GM12878 (cell line): Measurements from ENCODE around the gene ZNF491. TPM values are rescaled to one million over a fixed set of nuclear protein-coding genes. Genes with fewer than 3 reads are reported as not detected.

Experiments
- ATAC-seq: fragments of 200-7000 bp; cut with Tn5 transposase; 3 replicates; pipeline ENCODE4 v1.9.1; 2020; ENCODE audit warnings: mild to moderate bottlenecking, moderate library complexity
- BruUV-seq: library from RNA; stranded (reverse); fragments of 400-500 nt; replicated peaks from 2 replicates; lab custom pipeline; 2021; lab: Mats Ljungman, UMichigan
- CTCF ChIA-PET: fragments of 300-600 bp; sonication (Branson Sonifier 250); formaldehyde crosslinking; extraction: SDS; loops from one replicate; lab custom pipeline; 2021; ENCODE audit warnings: inconsistent platforms; lab: Yijun Ruan, JAX
- POLR2A ChIA-PET: fragments of 350-600 bp; formaldehyde crosslinking; extraction: SDS; loops from one replicate; lab custom pipeline; 2021; ENCODE audit warnings: inconsistent platforms; lab: Charles Lee
- RAD21 ChIA-PET: fragments of 300-600 bp; sonication (Branson Sonifier 250); formaldehyde crosslinking; loops from one replicate; lab custom pipeline; 2023; ENCODE audit warnings: antibody characterized with exemption; ENCODE audit not compliant: unreplicated experiment; lab: Charles Lee
- SMC1A ChIA-PET: fragments of 300-600 bp; sonication (Branson Sonifier 250); formaldehyde crosslinking; loops from one replicate; lab custom pipeline; 2023; ENCODE audit not compliant: unreplicated experiment, uncharacterized antibody; lab: Charles Lee
- DNase-seq: peaks from one replicate; pipeline ENCODE4 v3.0.0-alpha.2; 2011; ENCODE audit warnings: low read depth, low spot score
- FAIRE-seq: peaks from 3 replicates; lab custom pipeline; 2011; peaks lifted over from hg19 to GRCh38; lab: Jason Lieb, UNC
- H2AFZ ChIP-seq: 2 replicates; pipeline ENCODE4 v1.6.0; 2011; ENCODE audit warnings: low read depth, low read length, control low read depth; ENCODE audit not compliant: control insufficient read depth
- H3K27ac ChIP-seq: 2 replicates; pipeline ENCODE4 v1.5.1; 2011; ENCODE audit warnings: control low read depth; ENCODE audit not compliant: control insufficient read depth, insufficient read depth
- H3K27me3 ChIP-seq, 2 experiments: replicated peaks in 1 of 2; 2 replicates each; pipeline versions ENCODE4 v1.6.0 to v1.6.1; 2011; ENCODE audit warnings: low read length in 1 of 2; ENCODE audit not compliant: control insufficient read depth in 2 of 2, insufficient read depth in 2 of 2
- H3K36me3 ChIP-seq, 2 experiments: 2 replicates each; pipeline ENCODE4 v1.5.1; 2011; ENCODE audit warnings: low read length in 1 of 2; ENCODE audit not compliant: control insufficient read depth in 2 of 2, insufficient read depth in 2 of 2
- H3K4me1 ChIP-seq: 2 replicates; pipeline ENCODE4 v1.6.1; 2011; ENCODE audit warnings: mild to moderate bottlenecking, low read length, moderate library complexity, mixed read lengths; ENCODE audit not compliant: control insufficient read depth, insufficient read depth
- H3K4me2 ChIP-seq: 2 replicates; pipeline ENCODE4 v1.6.0; 2011; ENCODE audit warnings: control low read depth; ENCODE audit not compliant: control insufficient read depth, insufficient read depth
- H3K4me3 ChIP-seq: fragments of 200-600 bp; sonication (generic); 2 replicates; pipeline ENCODE4 v1.5.1; 2016
- H3K79me2 ChIP-seq: 2 replicates; pipeline ENCODE4 v1.6.0; 2011; ENCODE audit warnings: low read length; ENCODE audit not compliant: control insufficient read depth, insufficient read depth
- H3K9ac ChIP-seq: 2 replicates; pipeline ENCODE4 v1.8.0; 2011; ENCODE audit warnings: low read length, control low read depth, mixed read lengths; ENCODE audit not compliant: control insufficient read depth, insufficient read depth
- H3K9me3 ChIP-seq: replicated peaks from 3 replicates; pipeline ENCODE4 v1.5.1; 2011; ENCODE audit warnings: mild to moderate bottlenecking, low read length; ENCODE audit not compliant: control insufficient read depth, insufficient read depth
- H4K20me1 ChIP-seq: 2 replicates; pipeline ENCODE4 v1.6.0; 2011; ENCODE audit not compliant: control insufficient read depth, insufficient read depth
- ATF3 ChIP-seq: IDR thresholded peaks from 2 replicates; pipeline ENCODE4 v1.6.1; 2011; ENCODE audit warnings: low read depth, mild to moderate bottlenecking, low read length, moderate library complexity, borderline replicate concordance; ENCODE audit errors: extremely low read depth
- BMI1 ChIP-seq: fragments of 450-650 bp; IDR thresholded peaks from 2 replicates; pipeline ENCODE4 v1.6.1; 2016; ENCODE audit warnings: mild to moderate bottlenecking, moderate library complexity, borderline replicate concordance
- CBX5 ChIP-seq: sonication (generic); IDR thresholded peaks from 2 replicates; pipeline ENCODE4 v1.6.1; 2016; ENCODE audit warnings: low read depth, moderate library complexity, mild to moderate bottlenecking, inconsistent platforms
- CHD2 ChIP-seq: IDR thresholded peaks from 2 replicates; pipeline ENCODE4 v1.6.1; 2011; ENCODE audit warnings: low read depth, low read length, improper control_type of control experiment, borderline replicate concordance
- CUX1 ChIP-seq: IDR thresholded peaks from 2 replicates; pipeline ENCODE4 v1.6.1; 2012; ENCODE audit warnings: improper control_type of control experiment, low read depth, low read length; ENCODE audit not compliant: insufficient replicate concordance
- EP300 ChIP-seq, 2 experiments: fragments of 150-350 bp in 1 of 2; IDR thresholded peaks; 2 replicates each; pipeline ENCODE4 v1.6.1; 2011 to 2012; ENCODE audit warnings: low read depth in 2 of 2, low read length in 2 of 2, borderline replicate concordance in 1 of 2, improper control_type of control experiment in 1 of 2, inconsistent platforms in 1 of 2; ENCODE audit not compliant: control insufficient read depth in 1 of 2
- KAT2A ChIP-seq: conservative IDR thresholded peaks from 2 replicates; pipeline ENCODE4 v1.6.1; 2011; ENCODE audit warnings: low read depth, low read length; ENCODE audit not compliant: control insufficient read depth
- KLF5 ChIP-seq: fragments of 450-650 bp; IDR thresholded peaks from 2 replicates; pipeline ENCODE4 v1.6.1; 2014; ENCODE audit warnings: mild to moderate bottlenecking; ENCODE audit not compliant: partially characterized antibody
- NRF1 ChIP-seq: conservative IDR thresholded peaks from 2 replicates; pipeline ENCODE4 v1.6.1; 2011; ENCODE audit warnings: mild to moderate bottlenecking, low read depth, low read length, improper control_type of control experiment
- SMAD5 ChIP-seq: IDR thresholded peaks from 2 replicates; pipeline ENCODE4 v1.6.1; 2016; ENCODE audit warnings: antibody characterized with exemption, low read depth
- WRNIP1 ChIP-seq: IDR thresholded peaks from 2 replicates; pipeline ENCODE4 v1.6.1; 2011; ENCODE audit warnings: low read depth, low read length, improper control_type of control experiment, borderline replicate concordance
- ZNF274 ChIP-seq: IDR thresholded peaks from one replicate; pipeline ENCODE4 v1.8.0; 2011; ENCODE audit not compliant: insufficient read length, insufficient read depth
- ZNF384 ChIP-seq: IDR thresholded peaks from 2 replicates; pipeline ENCODE4 v1.6.1; 2012; ENCODE audit warnings: low read depth, mild to moderate bottlenecking, low read length, improper control_type of control experiment, borderline replicate concordance
- ZSCAN29 ChIP-seq: fragments of 450-650 bp; IDR thresholded peaks from 2 replicates; pipeline ENCODE4 v1.6.1; 2017; ENCODE audit warnings: mild to moderate bottlenecking, moderate library complexity
- WGBS: methylation state at CpG from one replicate; pipeline ENCODE4 v1.1.6; 2016; ENCODE audit warnings: low lambda C conversion rate; ENCODE audit not compliant: insufficient replicate concordance, insufficient coverage; ENCODE audit errors: missing lambda C conversion rate; 5-methylcytosine and 5-hydroxymethylcytosine counted together
- in situ Hi-C: fragments of 300-500 bp; cut with MboI; formaldehyde crosslinking; loops from 9 replicates; pipeline ENCODE4 v1.14.3; 2018; ENCODE audit warnings: mixed read lengths
- intact Hi-C: fragments of 100-400 bp; cut with micrococcal nuclease; formaldehyde crosslinking; loops from one replicate; pipeline ENCODE4 v1.14.2; 2022; ENCODE audit not compliant: unreplicated experiment
- polyA plus RNA-seq, 11 experiments: library from polyadenylated mRNA; depleted of rRNA in 4 of 11; unstranded in 6 of 11; stranded (reverse) in 5 of 11; fragments of >200 nt; fragmentation: Nextera tagmentation in 4 of 11; fragmentation: Illumina TruSeq in 1 of 11; extraction: Ambion mirVana in 4 of 11; extraction: Trizol in 1 of 11; gene quantifications; 1 replicate in 1 of 11; 2 replicates in 10 of 11; pipeline versions ENCODE4 v1.2.1 to v1.2.3, GENCODE V29; 2011 to 2016; ENCODE audit warnings: inconsistent platforms in 2 of 11, missing spikeins in 2 of 11, low read depth in 1 of 11
- total RNA-seq, 4 experiments: library from RNA; depleted of rRNA in 3 of 4; stranded (reverse); fragments of >200 nt in 3 of 4; fragmentation: Illumina TruSeq in 1 of 4; extraction: Trizol in 1 of 4; gene quantifications; 2 replicates each; pipeline versions ENCODE4 v1.2.1 to v1.2.3, GENCODE V29; 2013 to 2021
- TF ChIP-seq, protein P1 (sequence below): fragments of 450-650 bp; formaldehyde crosslinking; IDR thresholded peaks from 2 replicates; pipeline ENCODE4 v1.4.0; 2022; ENCODE audit warnings: mild to moderate bottlenecking, moderate library complexity

ZNF491 gene
- total and polyA plus RNA-seq, 10 of the 15 experiments (the other 5 are each of a cell fraction or from before 2014, with no cell fraction given), result 0.18 to 1.4 (median 0.37) TPM

- FAIRE-seq (no peak), DNase-seq (no peak), ATAC-seq (no peak)
- ChIA-PET POLR2A (no interaction called here), SMC1A (no interaction called here), RAD21 (no interaction called here), CTCF (no interaction called here)
- H3K4me3 ChIP-seq, result no peak overlapping the region
- peaks cover 57% of the 10 kb centered on the region for H3K9me3 ChIP-seq
- 97% methylated on average over 7 of the region's 7 CpGs for WGBS
- H3K4me2 ChIP-seq, result no peak overlapping the region
- no peaks in the 10 kb centered on the region for H3K79me2 ChIP-seq
- H3K9ac ChIP-seq, result no peak overlapping the region
- no TSS peak for BruUV-seq
- intact Hi-C loops, result no loop called here
- H3K27me3 ChIP-seq, result no peaks in the 10 kb centered on the region
- peaks cover 6 to 11% of the 10 kb centered on the region in 2 experiments for H3K36me3 ChIP-seq
- H3K4me1 ChIP-seq, result no peaks in the 10 kb centered on the region
- H3K27ac ChIP-seq, result no peak overlapping the region
- H2AFZ ChIP-seq, result no peak overlapping the region
- no peaks in the 10 kb centered on the region for H4K20me1 ChIP-seq
- in situ Hi-C loops, result no loop called here
- TF ChIP-seq ZNF384 (no peak), ZNF274 (peak; percentile 70), ZSCAN29 (no peak), CUX1 (no peak), EP300 (IDR thresholded peaks at IDR 0.05; ENCODE audit: borderline replicate concordance in 1 of 2, control insufficient read depth in 1 of 2, low read depth in 2 of 2, low read length in 2 of 2) (no peak), KAT2A (no peak), SMAD5 (no peak), NRF1 (no peak), BMI1 (no peak), ATF3 (no peak), CBX5 (peak; percentile 77; the same call in 1 of the 2 replicates), WRNIP1 (no peak), CHD2 (no peak), KLF5 (peak; percentile 67)
- TF ChIP-seq, protein P1, sequence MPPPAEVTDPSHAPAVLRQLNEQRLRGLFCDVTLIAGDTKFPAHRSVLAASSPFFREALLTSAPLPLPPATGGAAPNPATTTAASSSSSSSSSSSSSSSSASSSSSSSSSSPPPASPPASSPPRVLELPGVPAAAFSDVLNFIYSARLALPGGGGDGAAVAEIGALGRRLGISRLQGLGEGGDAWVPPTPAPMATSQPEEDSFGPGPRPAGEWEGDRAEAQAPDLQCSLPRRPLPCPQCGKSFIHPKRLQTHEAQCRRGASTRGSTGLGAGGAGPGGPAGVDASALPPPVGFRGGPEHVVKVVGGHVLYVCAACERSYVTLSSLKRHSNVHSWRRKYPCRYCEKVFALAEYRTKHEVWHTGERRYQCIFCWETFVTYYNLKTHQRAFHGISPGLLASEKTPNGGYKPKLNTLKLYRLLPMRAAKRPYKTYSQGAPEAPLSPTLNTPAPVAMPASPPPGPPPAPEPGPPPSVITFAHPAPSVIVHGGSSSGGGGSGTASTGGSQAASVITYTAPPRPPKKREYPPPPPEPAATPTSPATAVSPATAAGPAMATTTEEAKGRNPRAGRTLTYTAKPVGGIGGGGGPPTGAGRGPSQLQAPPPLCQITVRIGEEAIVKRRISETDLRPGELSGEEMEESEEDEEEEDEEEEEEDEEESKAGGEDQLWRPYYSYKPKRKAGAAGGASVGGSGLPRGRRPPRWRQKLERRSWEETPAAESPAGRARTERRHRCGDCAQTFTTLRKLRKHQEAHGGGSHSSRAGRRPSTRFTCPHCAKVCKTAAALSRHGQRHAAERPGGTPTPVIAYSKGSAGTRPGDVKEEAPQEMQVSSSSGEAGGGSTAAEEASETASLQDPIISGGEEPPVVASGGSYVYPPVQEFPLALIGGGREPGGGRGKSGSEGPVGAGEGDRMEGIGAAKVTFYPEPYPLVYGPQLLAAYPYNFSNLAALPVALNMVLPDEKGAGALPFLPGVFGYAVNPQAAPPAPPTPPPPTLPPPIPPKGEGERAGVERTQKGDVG, result no peak
These were observed 17.8 kb upstream of the ZNF491 start for GRCh38 chr19:11780431-11781020.
